ENCODE measurements around the gene CFL1. TPM values are rescaled to one million over a fixed set of nuclear protein-coding genes. Genes with fewer than 3 reads are reported as not detected.

Gene CFL1
- total RNA-seq: 1,256 and 1,560 TPM in 2 replicates

GRCh38 chr11:65857853-65858680 lies at the start of gene CFL1:
Gene CFL1, minus strand, starts transcription at chr11:65858180. Its CDS starts 81 bp downstream, at chr11:65858099.

DNA sequence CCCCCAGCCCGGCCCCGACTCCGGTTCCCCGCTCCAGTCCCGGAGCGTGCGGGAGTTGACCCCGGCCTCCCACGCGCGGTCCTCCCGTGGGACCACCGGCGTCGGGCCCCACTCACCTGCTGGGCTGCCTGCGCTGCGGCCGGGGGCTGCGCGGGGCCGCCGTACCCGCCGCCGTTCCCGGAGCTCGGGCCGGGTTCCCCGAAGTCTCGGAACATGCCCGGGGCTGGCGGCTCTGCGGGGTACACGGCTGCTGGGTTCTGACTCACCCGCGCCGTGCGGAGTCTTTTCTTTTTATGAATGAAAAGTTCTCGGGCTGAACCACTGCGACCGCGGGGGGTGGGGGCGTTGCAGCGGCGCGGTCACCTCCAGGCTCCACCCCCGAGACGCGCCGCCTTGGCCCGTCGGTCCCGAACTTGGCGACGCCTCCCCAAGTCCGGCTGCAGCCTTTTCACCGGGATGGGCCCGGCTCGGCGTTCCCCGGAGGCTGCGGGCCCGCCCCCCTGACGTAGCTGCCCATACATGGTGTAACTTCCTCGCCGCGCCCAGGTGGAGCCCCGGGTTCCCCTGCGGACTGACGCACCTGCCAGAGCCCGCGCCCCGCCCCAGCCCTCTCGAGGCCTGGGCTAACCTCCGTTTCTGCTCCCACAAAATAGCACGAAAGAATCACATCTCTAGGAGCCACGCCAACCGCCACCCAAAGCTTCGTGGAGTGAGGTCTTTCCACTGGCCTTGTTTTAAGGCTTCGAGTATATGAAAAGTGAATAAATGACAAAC lies 42.3 kb upstream of the CFL1 start, which contains the start of gene FOSL1:
Gene FOSL1 (minus strand): TSS at position 264 of the 774 bp plus-strand sequence. CDS start 49 bp downstream, at position 215.

GRCh38 chr11:65890324-65891218 lies 32.6 kb upstream of the CFL1 start, which contains the start of gene CCDC85B:
Gene CCDC85B, plus strand, starts transcription at chr11:65890673. Its CDS starts 111 bp downstream, at chr11:65890784.

GRCh38 chr11:65888163-65888814 lies 30.3 kb upstream of the CFL1 start, which contains the start of gene FIBP:
Gene FIBP, minus strand, starts transcription at chr11:65888471. Its CDS starts 53 bp downstream, at chr11:65888418.

GRCh38 chr11:65879617-65880016 lies 21.6 kb upstream of the CFL1 start, which contains the start of gene CTSW:
Gene CTSW, plus strand, starts transcription at chr11:65879837. Its CDS starts 18 bp downstream, at chr11:65879855.

DNA sequence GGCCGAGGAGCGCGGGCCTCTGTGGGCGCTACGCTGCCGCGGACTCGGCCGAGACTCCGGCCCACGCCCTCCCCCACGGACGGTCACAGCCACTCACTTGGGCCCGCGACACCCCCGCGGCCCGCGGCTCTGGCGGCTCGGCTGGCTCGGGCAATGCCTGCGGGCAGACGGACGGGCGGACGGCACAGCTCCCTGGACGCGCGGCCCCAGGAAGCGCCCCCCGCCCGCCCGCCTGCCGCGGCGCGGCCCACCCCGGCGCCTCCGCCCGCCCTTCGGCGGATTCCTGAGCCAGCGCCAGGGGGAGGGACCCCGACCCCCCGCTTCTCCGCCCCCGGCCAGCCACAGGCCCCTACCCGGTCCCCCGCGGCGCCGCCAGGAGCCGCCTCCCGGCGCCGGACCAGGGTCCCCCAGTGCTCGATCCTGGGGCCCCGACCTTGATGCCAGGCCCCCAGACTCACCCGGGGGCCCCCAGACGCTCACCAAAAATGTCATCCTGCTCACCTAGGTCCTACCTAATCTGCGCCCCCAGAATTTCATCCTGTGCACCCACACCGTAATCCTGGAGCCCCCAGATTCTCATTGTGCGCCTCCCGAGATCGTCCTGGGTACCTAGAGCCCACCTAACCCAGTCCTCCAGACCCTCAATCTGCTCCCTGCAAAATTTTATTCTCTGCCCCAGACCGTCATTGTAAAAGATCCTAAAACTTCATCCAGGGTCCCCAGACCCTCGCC lies 14.8 kb upstream of the CFL1 start, which contains the start of gene EFEMP2:
Gene EFEMP2 (minus strand): TSS at position 215 of the 732 bp plus-strand sequence. CDS start 446 bp downstream, outside the sequence.

GRCh38 chr11:65860278-65861164 lies 2.5 kb upstream of the CFL1 start, which contains the start of gene MUS81:
Gene MUS81, plus strand, starts transcription at chr11:65860433. Its CDS starts 321 bp downstream, at chr11:65860754.

DNA sequence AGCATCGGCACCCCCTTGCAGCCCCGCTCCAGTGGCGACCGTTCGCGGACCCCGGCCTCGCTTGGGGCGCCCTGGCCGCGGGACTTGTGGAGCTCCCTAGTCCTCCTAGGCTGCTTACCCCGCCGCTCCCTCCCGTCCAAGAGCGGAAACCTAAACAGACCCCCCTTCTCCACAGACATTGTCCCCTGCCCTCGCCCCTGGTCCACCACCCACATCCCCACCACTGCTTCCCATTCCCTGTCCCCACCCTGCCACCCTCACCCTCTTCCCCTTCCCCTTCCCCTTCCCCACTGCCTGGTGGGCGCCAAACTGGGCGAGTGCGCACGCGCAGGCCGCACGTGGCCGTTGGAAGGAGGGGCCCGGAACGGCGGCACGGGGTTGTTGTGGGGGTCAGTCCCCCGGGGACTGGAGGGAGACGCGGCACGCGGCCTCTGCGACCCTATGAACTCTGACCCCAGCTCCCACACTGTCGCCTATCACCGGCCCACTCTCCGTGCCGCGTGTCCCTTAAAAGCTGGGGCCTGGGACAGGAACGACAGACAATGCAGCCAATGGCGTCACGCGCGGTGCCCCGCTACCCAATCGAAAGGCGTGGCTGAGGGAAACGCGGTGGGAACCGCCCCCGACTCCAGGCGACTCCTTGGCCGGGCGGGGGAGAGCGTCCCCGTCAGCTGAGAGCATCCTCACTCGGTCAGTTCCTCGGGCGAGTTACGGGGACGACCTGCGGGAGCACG lies 24.5 kb downstream of the CFL1 start, which contains the start of gene SNX32:
Gene SNX32 (plus strand): TSS at position 667 of the 734 bp plus-strand sequence. CDS start 103 bp downstream, outside the sequence.

Other genes starting within 250 kb of the CFL1 start
- gene MAP3K11, start 244.0 kb downstream of the CFL1 start, total RNA-seq: 117 and 122 TPM in 2 replicates
- gene PCNX3, start 242.4 kb downstream of the CFL1 start, total RNA-seq: 41.9 and 48.7 TPM in 2 replicates
- gene SIPA1, start 220.1 kb downstream of the CFL1 start, total RNA-seq: 58.8 and 68.6 TPM in 2 replicates
- gene RELA, start 195.3 kb downstream of the CFL1 start, total RNA-seq: 55.5 and 63.4 TPM in 2 replicates
- 38.9 and 44.5 TPM in 2 replicates for gene KAT5, start 145.9 kb downstream of the CFL1 start, total RNA-seq
- 49.0 and 57.3 TPM in 2 replicates for gene RNASEH2C, start 137.4 kb downstream of the CFL1 start, total RNA-seq
- 20.6 and 21.9 TPM in 2 replicates for gene AP5B1, start 77.2 kb downstream of the CFL1 start, total RNA-seq
- gene OVOL1, start 71.1 kb downstream of the CFL1 start, total RNA-seq: not detected in 2 replicates
- gene SNX32, start 24.2 kb downstream of the CFL1 start, total RNA-seq: 0.10 and 1.6 TPM in 2 replicates
- 53.7 and 62.4 TPM in 2 replicates for gene MUS81, start 2.3 kb upstream of the CFL1 start, total RNA-seq
- 22.2 and 40.2 TPM in 2 replicates for gene EFEMP2, start 14.6 kb upstream of the CFL1 start, total RNA-seq
- gene CTSW, start 21.7 kb upstream of the CFL1 start, total RNA-seq: 0.33 TPM in 1 of 2 replicates, not detected in the other
- gene FIBP, start 30.3 kb upstream of the CFL1 start, total RNA-seq: 136 and 187 TPM in 2 replicates
- 75.8 and 112 TPM in 2 replicates for gene CCDC85B, start 32.5 kb upstream of the CFL1 start, total RNA-seq
- 32.1 and 39.5 TPM in 2 replicates for gene FOSL1, start 42.2 kb upstream of the CFL1 start, total RNA-seq
- 24.7 and 28.1 TPM in 2 replicates for gene C11orf68, start 60.9 kb upstream of the CFL1 start, total RNA-seq
- 108 and 111 TPM in 2 replicates for gene DRAP1, start 61.2 kb upstream of the CFL1 start, total RNA-seq
- gene TSGA10IP, start 87.3 kb upstream of the CFL1 start, total RNA-seq: not detected in 2 replicates
- gene SART1, start 103.6 kb upstream of the CFL1 start, total RNA-seq: 29.2 and 33.6 TPM in 2 replicates
- 36.3 and 36.4 TPM in 2 replicates for gene EIF1AD, start 144.0 kb upstream of the CFL1 start, total RNA-seq
- gene BANF1, start 144.3 kb upstream of the CFL1 start, total RNA-seq: 29.4 and 35.5 TPM in 2 replicates
- gene CST6, start 153.8 kb upstream of the CFL1 start, total RNA-seq: not detected in 2 replicates
- gene CATSPER1, start 168.3 kb upstream of the CFL1 start, total RNA-seq: 0.10 and 0.33 TPM in 2 replicates
- 0.65 TPM in 1 of 2 replicates, not detected in the other for gene GAL3ST3, start 191.0 kb upstream of the CFL1 start, total RNA-seq
- gene SF3B2, start 194.2 kb upstream of the CFL1 start, total RNA-seq: 173 and 231 TPM in 2 replicates
- 32.7 and 47.4 TPM in 2 replicates for gene PACS1, start 212.1 kb upstream of the CFL1 start, total RNA-seq